SK-N-SH treated with all-trans-retinoic acid at 6 μM for 48 hours (cell line): ENCODE results near the gene TPP2.

Experiments used
- ARNTL ChIP-seq: fragments of 450-650 bp; formaldehyde crosslinking; IDR thresholded peaks from 2 replicates; pipeline ENCODE4 v1.5.0; 2020; ENCODE audit warnings: low read depth, mild to moderate bottlenecking, moderate library complexity, borderline replicate concordance
- PATZ1 ChIP-seq: fragments of 250-450 bp; sonication (Bioruptor Pico); IDR thresholded peaks from 2 replicates; pipeline ENCODE4 v1.8.0; 2020; ENCODE audit warnings: mild to moderate bottlenecking, moderate library complexity, borderline replicate concordance
- RARB ChIP-seq: fragments of 250-450 bp; sonication (Bioruptor Pico); IDR thresholded peaks from 2 replicates; pipeline ENCODE4 v1.8.0; 2021; ENCODE audit warnings: mild to moderate bottlenecking, moderate library complexity
- SNAI2 ChIP-seq: fragments of 250-450 bp; sonication (Bioruptor Pico); IDR thresholded peaks from 2 replicates; pipeline ENCODE4 v1.5.0; 2020; ENCODE audit warnings: mild to moderate bottlenecking, moderate library complexity

GRCh38 chr13:102642029-102642428 lies 45.2 kb downstream of the TPP2 start:
- no peak for TF ChIP-seq PATZ1
- no peak for TF ChIP-seq ARNTL (CRISPR knock-in tag)
- no peak for TF ChIP-seq RARB (CRISPR knock-in tag)
- no peak for TF ChIP-seq SNAI2 (CRISPR knock-in tag)
